ENCODE data around the gene ILDR2.

ILDR2 gene, protein sequence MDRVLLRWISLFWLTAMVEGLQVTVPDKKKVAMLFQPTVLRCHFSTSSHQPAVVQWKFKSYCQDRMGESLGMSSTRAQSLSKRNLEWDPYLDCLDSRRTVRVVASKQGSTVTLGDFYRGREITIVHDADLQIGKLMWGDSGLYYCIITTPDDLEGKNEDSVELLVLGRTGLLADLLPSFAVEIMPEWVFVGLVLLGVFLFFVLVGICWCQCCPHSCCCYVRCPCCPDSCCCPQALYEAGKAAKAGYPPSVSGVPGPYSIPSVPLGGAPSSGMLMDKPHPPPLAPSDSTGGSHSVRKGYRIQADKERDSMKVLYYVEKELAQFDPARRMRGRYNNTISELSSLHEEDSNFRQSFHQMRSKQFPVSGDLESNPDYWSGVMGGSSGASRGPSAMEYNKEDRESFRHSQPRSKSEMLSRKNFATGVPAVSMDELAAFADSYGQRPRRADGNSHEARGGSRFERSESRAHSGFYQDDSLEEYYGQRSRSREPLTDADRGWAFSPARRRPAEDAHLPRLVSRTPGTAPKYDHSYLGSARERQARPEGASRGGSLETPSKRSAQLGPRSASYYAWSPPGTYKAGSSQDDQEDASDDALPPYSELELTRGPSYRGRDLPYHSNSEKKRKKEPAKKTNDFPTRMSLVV

DNA sequence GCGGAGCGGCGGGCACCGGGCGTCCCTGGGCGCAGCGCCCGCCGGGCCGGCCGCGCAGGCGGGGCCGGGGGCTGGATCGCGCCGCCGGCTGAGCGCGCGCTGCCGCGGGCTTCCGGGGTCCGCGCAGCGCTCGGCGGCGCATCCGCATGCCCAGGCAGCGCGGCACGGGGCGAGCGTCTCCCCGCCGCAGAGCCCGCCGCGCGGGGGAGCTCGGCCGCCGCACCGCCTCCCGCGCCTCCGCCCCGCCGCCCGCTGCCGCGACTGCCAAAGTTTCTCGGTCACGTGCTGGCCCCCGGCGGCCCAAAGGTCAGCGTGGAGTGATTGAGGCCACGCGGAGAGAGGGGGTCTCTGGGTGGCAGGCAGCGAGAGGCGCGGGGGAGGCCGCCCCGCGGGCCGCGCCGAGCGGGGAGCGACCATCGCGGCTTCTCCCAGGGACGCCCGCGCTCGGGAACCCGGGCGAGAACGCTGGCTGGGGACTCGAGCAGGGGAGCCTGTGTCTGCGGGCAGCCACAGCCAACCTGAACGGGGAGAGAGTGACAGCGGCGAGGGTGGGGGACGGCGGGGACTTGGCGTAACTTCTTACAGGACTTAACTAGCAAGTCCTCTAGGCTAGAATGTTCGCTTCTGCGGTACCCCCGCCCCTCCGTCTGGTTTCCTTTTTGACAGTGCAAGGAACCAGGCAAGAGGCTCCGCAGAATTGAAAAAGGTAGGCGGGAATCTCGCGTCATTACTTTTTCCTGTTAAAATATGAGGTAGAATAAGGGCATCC, at the start of gene ILDR2:
Gene ILDR2, minus strand, starts transcription at position 180 of the 769 bp plus-strand sequence. CDS start 272 bp downstream, outside the sequence.
- DNase-seq, result peak; percentile 47

DNA sequence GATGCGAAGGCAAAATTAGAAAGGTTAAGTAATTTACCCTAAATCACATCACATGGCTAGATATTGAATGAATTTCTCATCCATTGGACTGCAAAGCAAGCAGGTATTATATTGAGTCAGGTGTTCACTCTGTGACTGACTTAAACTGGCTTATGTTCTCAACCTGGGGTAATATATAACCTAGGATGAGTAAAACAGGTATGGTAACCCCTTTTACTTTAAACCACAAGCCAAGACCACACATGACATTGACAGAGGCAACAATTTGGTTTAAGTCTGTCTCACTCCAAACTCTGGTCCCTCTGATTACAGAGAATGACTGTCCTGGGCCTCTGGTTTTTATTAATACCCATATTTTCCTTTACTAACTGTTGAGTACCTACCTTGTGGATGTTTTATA, 47.0 kb upstream of the ILDR2 start:
- no peak for DNase-seq

DNA sequence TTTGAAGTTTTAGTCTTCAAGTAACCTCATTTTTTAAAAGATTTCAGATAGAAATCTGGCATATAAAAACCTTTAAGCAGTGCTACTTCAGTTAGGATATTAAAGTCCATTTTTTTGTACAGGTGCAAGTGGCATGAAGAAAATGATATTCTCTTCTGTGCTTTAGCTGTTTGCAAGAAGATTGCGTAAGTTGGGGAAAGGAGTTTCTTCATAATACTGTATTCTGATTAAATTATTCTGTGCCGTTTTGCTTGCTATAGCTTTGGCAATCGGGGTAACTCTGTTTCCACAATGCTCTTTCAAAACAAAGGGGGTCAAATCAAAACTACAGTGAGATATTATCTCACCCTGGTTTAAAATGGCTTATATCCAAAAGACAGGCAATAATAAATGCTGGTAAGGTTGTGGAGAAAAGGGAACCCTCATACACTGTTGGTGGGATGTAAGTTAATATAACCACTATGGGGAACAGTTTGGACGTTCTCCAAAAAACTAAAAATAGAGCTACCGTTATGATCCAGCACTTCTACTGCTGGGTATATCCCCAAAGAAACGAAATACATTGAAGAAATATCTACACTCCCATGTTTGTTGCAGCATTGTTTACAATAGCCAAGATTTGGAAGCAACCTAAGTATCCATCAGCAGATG, 40.9 kb upstream of the ILDR2 start:
- no peak for DNase-seq

DNA sequence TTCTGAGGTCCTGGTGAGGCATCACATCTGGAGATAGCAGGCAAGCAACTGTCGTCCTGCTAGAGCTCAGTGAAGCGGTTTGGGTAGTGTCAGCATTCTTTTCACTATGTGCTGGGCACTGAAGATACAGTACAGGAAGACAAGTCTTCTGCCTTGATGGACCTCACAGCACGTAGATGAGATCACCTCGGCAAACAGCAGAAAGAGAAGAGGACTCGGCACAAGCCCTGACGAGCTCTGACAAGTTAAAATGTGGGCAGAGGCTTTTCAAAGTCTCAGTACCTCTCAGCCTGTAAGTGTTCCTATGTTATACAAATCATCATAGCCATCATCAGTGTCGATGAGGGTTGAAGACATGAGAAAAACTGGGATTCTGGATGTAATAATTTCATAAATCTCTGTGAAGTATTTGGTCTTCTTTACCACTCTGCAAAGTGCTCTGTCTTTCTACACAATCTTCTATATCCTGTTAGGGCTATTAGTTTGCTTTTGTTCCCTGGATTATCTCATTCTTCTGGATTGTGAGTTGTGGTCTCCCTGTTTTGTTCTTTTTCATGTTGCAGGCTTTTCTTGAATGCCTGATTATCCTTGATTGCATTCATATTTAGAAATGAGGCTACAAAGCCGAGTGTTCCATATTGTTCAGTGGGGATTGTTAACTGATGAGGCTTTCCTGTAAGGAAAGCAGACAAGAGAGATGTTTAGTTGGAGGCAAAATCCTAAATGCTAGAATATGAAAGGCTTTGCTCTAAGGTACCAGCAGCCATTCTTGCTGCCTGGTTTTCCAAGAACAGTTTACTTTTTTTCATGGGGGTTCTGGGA, 38.0 kb upstream of the ILDR2 start:
- DNase-seq, result no peak

DNA sequence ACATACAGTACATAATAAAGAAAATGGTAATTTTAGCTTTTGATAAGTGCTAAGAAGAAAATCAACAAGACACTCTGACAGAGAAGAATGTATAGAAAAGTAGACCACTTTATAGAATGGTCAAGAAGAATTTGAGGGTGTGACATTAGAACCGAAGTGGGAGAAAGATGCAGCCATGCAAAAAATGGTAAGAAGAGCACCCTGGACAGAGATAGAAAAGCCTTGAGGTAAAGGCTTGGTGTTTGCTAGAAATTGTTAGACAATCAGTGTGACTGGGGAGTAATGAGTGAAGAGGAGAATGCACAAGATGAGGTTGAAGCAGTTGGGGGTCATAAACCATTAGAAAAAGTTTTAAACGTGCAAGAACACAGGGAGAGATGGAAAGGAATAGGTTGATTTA, 37.2 kb upstream of the ILDR2 start:
- no peak for DNase-seq

DNA sequence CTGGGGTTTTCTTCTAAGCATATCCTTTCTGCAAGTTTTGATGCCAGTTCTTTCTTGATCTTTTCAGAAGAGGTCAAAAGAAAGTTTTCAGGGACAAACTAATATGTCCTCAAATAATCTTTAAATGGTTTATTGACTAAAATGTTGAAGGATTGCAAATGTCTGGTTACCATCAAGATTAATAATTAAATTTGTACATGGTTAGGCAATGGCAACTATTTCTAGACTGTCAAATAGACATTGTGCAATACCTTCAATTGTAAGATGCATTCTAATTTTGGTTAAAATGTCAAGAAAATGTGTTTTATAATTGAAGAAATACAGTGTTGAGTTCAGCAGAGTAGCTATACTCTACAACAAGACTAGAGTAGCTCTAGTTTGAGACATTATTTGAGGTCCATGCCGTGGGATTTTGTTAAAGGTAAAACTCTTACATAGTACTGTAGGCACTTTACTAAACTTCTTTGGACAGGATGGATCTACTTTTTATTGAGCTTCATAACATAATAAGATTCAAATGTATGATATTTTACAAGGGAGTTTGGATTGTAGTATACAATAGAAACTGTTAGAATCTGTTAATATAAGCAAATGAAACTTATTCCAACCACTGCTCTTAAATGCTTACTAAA, 36.3 kb upstream of the ILDR2 start:
- DNase-seq, result no peak

DNA sequence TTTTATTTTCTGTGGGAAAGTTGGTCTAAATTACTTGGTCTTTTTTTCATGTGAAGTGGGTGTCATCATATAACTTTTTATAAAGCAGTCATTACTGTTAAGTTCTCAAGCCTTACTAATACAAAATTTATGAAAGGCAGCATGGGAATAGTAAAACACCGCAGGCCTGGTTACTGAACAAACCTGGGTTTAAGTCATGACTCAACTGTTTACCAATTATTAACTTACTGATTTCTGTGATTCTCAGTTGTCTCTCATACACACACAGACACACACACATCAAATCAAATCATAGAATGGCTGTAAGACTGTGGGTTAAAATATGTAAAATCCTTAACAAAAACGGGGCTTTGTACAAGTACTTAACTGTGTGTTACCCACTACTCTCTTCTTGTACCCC, 28.4 kb upstream of the ILDR2 start:
- DNase-seq, result no peak

DNA sequence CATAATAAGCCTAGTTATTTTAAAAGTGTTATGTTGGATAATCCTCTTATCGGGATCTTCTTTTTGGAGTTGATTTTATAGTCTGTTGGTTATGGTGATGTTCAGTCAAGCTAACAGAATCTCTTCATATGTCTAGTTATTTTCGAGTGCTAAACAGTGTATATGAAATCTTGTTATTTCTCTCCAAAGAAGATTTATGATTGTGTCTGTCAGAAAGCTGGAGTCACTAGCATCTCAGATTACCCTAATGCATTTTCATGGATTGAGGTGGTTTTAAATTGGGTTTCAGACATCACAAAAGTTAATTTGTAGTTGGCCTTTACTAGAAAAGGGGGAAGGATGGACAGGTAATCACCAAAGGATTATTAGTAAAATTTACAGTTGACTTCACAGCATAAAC, 27.0 kb upstream of the ILDR2 start:
- DNase-seq, result no peak

DNA sequence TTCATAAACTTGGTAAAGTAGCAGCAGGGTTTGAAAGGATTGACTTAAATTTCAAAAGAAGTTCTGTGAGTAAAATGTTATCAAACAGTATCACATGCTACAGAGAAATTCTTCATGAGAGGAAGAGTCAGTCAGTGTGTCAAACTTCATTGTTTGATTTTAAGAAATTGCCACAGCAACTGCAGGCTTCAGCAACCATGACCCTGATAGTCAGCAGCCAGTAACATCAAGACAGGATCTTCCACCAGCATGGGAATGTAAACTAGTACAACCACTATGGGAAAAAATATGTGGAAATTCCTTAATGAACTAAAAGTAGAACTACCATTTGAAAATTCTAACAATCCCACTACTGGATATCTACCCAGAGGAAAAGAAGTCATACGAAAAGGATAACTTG, 25.2 kb upstream of the ILDR2 start:
- DNase-seq, result no peak

DNA sequence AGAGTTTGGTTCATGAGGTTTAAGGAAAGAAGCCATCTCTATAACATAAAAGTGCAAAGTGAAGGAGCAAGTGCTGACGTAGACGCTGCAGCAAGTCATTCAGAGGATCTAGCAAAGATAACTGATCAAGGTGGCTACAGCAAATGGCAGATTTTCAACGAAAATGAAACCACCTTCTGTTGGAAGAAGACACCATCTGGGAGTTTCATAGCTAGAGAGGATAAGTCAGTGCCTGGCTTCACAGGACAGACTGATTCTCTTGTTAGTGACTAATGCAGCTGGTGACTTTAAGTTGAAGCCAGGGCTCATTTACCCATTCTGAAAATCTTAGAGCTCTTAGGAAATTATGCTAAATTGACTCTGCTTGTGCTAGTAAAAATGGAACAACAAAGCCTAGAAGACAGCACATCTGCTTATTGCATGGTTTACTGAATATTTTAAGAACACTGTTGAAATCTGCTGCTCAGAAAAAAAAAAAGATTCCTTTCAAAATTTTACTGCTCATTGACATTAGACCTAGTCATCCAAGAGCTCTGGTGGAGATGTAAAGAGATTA, 24.2 kb upstream of the ILDR2 start:
- DNase-seq, result no peak

DNA sequence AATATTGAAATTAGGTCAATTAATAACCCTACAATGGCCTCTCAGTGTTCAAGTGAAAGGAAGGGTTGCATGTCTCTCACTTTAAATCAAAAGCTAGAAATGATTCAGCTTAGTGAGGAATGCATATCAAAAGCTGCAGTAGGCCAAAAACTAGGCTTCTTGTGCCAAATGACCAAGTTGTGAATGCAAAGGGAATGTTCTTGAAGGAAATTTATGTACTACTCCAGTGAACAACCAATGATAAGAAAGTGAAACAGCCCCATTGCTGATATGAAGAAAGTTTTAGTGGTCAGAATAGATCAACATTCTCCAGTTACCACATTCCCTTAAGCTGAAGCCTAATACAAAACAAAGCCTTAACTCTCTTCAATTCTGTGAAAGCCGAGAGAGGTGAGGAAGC, 23.7 kb upstream of the ILDR2 start:
- DNase-seq, result no peak

DNA sequence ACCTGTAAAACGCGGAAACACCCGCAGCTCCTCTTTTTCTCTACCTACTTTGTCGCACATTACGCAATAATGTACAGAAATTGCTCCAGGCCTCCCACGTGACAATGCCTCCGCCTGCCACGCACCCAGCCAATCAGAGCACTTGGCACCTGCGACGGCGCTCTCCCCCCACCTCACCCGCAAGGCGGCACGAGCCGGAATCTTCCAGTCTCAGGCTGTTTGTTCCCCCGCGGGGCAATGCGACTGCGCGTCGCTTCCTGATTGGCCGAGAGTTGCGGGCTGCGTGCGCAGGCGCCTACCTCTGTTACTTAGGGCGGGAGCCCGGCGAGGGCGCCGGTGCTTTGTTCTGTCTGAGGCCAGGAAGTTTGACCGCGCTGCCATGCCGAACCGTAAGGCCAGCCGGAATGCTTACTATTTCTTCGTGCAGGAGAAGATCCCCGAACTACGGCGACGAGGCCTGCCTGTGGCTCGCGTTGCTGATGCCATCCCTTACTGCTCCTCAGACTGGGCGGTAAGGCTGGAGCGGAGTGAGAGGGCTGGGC, 13.7 kb upstream of the ILDR2 start, which contains the start of gene MAEL:
Gene MAEL, plus strand, starts transcription at position 307 of the 542 bp plus-strand sequence. Its CDS starts 73 bp downstream, at position 380.
- no peak for DNase-seq

DNA sequence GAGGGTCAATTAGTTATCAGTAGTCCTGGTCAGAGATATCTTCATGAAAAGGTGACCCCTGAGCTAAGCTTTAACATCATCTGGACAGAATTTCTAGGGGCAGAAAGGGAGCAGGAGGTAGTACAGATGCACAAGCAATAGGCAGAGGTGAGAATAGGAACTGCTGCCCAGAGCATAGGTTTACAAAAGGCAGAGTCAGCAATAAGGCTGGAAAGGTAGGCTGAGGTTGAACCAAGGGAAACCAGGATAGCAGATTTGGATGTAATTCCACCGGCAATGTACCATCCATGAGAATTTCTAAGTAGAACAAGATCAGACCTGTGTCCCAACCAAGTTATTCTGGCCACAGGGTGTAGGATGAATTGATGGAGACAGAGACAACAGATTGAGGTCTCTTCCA, 6.2 kb upstream of the ILDR2 start:
- no peak for DNase-seq

DNA sequence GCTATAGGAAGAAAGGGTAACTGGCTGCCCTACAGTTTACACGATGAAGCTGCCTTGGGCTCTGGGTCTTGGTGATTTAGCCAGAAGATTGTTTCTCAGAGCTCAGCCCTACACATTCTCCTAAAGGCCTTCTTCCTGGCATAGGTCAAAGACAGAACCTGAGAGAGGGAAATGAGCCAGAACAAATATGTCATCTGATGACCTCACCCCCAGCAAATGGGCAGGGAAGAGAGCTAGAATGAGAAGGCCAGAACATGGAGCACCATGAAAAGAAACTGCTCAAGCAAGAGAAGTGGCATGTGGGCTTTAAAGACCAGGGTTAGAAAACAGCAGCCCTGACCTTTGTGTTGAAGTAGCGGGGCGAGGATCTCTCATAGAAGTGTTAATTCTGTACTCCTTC, 5.5 kb upstream of the ILDR2 start:
- peak; percentile 25 for DNase-seq

DNA sequence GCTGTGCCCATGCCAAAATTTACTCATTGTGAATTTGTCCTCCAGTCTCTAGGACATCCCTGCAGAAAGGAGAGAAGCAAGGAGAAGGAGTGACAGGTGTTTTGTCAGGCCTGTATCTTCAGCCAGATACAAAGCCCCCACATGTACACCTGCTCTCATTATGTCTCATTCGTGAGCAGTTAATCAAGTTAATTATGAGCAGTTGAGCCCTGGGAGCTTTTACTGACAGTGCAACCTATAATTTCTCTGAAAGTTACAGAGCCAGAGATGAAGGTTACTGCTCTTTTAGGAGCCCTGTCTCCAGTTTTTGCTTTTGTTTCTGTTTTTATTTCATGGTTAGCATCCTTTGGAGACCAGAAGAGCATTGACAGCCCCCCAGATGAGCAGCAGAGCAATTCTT, 5.0 kb upstream of the ILDR2 start:
- peak; percentile 25 for DNase-seq

DNA sequence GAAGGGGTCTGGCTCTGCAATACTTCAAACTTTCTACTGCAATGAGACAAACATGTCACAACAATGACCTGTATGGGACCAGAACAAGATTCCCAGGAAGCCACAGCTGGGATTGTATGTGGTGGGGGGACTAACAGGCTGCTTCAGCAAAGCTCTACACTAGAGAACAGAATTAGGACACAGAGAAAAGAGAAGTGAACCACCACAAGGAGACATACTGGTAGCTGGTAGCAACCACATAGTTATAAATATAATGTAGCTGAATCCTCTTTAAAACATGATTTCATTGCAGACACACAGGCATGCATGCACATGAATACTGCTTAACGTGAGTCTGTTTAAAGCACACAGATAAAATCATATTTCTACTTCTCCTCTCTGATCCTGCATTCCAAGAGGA, 3.5 kb upstream of the ILDR2 start:
- no peak for DNase-seq

DNA sequence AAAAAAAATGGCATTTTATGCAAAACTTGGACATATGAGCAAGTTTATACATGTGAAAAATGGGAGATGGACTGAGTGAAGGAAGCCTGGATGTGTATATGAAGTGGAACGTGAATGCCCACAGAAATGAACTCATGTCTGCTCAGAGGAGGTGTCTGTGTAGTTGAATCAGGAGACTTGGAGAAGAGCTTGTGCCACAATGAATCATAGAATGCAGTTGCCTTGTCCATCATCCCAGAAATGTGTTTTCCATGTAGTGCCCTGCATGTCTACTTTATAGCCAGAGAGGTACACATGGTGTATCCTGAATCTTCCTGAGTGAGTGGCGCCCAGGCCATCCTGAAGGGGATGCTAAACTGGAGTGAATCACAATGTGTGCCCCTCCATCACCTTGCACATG, 2.6 kb upstream of the ILDR2 start:
- DNase-seq, result no peak

DNA sequence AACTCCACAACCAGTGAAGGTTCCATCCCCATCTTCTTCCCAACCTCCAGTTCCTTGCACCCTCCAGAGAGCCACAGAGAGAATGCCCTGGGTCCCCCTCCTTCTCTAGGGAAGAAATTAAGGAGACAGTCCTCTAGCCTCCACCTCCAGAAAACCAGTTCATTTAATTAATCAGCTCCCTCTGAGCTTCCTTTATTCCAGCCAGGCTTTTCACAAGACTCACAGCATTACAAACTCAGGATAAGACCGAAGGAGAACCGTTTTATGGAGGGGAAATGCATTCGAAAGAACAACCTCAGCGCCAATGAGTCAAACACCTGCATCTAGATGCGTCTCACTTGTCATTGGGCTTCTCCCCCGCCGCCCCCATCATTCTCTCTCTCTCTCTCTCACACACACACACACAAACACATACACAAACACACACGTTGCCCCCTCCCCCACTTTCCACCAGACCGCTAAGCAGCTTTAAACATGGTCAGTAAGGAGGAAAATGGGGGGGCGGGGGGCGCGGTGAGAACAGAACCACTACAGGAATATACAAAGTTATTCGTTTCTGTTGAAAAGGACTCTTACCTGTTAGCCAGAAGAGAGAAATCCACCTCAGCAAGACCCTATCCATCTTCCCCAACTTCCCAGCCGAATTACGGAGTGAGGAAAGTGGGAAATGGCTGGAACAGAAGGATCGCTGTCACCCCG, 544 bp downstream of the ILDR2 start:
- peak; percentile 21 for DNase-seq

DNA sequence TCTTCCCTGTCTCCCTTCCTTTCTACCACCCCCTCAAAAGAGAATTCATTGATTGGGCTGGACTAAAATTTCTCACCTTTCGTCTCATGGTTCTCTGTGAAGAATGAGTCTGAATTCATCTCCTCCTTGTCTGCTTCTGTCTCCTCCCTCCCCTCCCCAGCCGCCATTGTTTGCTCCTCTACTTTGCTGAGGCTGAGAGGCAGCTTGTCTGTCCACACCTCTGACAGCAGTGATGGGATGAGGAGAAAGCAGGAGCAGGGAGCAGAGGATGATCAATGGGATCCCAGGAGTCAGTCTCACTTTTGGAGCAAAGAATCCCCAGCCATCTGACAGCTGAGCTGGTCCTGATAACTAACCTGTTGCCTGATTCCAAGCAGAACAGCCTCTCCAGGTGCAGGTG, 2.5 kb downstream of the ILDR2 start:
- peak; percentile 8 for DNase-seq

DNA sequence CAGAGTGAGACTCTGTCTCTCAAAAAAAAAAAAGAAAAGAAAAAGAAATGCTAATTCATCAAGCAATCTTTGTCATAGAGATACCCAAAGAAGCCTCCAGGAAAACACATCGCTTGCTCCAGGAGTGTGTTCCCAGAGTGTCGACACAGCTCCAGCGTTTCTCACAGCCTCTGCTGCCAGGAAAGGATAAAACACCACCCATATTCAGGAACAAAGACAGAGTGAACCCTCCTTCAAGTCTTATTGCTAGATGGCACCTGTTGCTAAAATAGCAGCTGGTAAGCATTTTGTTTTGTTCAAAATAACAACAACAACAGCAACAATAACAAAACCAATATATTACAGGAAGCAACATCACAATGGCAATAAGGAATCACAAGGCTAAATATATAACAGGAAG, 3.1 kb downstream of the ILDR2 start:
- no peak for DNase-seq

DNA sequence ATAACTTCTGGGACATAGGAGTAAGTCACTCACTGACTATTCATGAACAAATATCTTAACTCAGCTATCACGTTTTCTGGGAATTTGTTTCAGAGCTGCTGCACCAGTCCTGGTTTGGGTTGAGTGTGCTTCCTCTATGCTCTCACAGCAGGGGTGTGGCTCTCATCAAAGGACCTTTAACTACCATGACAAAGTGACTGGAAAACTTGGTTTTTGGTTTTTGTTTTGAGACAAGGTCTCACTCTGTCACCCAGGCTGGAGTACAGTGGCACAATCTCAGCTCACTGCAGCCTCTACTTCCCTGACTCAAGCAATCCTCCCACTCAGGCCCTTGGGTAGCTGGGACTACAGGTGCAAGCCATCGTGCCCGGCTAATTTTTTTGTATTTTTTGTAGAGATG, 4.1 kb downstream of the ILDR2 start:
- DNase-seq, result no peak

Measured in NCI-H2227 treated with DMSO at 0.1 percent for 48 hours (cell line).